Stimulated activated CD8-positive, alpha-beta memory T cell treated with anti-CD3 and anti-CD28 coated beads, Interleukin-15, amount 100 ng/mL, for 24 hours (primary cell): ENCODE results near the gene CFHR4.
"Not testable (repeated sequence)": the region's sequence is repeated elsewhere in the genome, so short reads cannot be mapped to it uniquely, and the experiment has no call there.

ENCODE experiments used
- DNase-seq: peaks from one replicate; pipeline ENCODE4 v3.0.0-alpha.2; 2020; ENCODE audit warnings: low read depth

CFHR4 gene

GRCh38 chr1:196941474-196941873 lies 53.6 kb downstream of the CFHR4 start:
- not testable (repeated sequence) for DNase-seq

- DNase-seq = not testable (repeated sequence)
Observed at GRCh38 chr1:196943568-196943967, 55.7 kb downstream of the CFHR4 start, which contains the start of gene CFHR2. Gene CFHR2 (plus strand): TSS chr1:196943738. CDS start chr1:196943881, 143 bp downstream.

GRCh38 chr1:196951711-196952394 lies 64.0 kb downstream of the CFHR4 start:
- DNase-seq = no peak

GRCh38 chr1:196954778-196955177 lies 66.9 kb downstream of the CFHR4 start:
- DNase-seq = no peak

- DNase-seq = no peak
Observed at GRCh38 chr1:196955926-196956325, 68.1 kb downstream of the CFHR4 start.

- DNase-seq = no peak
Observed at GRCh38 chr1:196960854-196961253, 73.0 kb downstream of the CFHR4 start.
